OCI-LY1 (cell line): Measurements from ENCODE around the gene ACADM.

Source experiments
- EZH2 ChIP-seq: fragments of 200-600 bp; sonication (generic), shearing (Covaris generic); IDR thresholded peaks from 2 replicates; pipeline ENCODE4 v1.8.0; 2017; ENCODE audit warnings: borderline replicate concordance, mixed run types, mild to moderate bottlenecking, antibody characterized with exemption, low read length, moderate library complexity, mixed read lengths
- TF ChIP-seq, protein P1 (sequence below): fragments of 200-600 bp; sonication (generic), shearing (Covaris generic); IDR thresholded peaks from 2 replicates; pipeline ENCODE4 v1.5.1; 2017; ENCODE audit warnings: mild to moderate bottlenecking, antibody characterized with exemption, low read length, moderate library complexity, mixed read lengths

DNA sequence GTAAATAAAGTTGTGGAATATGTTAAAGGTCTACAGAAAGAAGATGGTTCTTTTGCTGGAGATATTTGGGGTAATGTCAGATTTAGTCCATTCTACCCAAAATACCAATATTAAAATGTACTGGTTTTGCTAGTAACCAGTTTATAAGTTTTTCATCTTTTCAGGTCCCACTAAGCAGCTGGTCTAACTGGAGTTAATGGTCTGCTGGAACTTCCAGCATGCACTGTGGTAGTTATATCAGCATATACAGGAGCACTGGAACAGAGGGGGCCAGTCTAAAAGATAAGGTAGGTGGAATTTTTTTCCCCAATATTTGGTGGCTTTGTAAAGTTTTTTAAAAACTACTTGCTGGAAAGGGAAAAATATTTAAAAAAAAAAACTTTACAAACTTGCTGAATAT, 65.5 kb downstream of the ACADM start:
- TF ChIP-seq, protein P1, sequence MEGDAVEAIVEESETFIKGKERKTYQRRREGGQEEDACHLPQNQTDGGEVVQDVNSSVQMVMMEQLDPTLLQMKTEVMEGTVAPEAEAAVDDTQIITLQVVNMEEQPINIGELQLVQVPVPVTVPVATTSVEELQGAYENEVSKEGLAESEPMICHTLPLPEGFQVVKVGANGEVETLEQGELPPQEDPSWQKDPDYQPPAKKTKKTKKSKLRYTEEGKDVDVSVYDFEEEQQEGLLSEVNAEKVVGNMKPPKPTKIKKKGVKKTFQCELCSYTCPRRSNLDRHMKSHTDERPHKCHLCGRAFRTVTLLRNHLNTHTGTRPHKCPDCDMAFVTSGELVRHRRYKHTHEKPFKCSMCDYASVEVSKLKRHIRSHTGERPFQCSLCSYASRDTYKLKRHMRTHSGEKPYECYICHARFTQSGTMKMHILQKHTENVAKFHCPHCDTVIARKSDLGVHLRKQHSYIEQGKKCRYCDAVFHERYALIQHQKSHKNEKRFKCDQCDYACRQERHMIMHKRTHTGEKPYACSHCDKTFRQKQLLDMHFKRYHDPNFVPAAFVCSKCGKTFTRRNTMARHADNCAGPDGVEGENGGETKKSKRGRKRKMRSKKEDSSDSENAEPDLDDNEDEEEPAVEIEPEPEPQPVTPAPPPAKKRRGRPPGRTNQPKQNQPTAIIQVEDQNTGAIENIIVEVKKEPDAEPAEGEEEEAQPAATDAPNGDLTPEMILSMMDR: no peak
- no peak for TF ChIP-seq EZH2
